ENCODE measurements around the gene ZNF366.

GRCh38 chr5:72445969-72446368, 61.2 kb downstream of the ZNF366 start:
- TF ChIP-seq EZH2 (IDR thresholded peaks at IDR 0.05; ENCODE audit: insufficient read depth, poor library complexity, severe bottlenecking) = no peak
- no peak for TF ChIP-seq EZH2phosphoT487 (IDR thresholded peaks at IDR 0.05; ENCODE audit: insufficient read depth, low read depth)
